HuH-7.5 (cell line): ENCODE measurements around the gene IDH3G.

Experiments
- DNase-seq: peaks from one replicate; pipeline ENCODE4 v3.0.0; 2011; ENCODE audit warnings: low spot score

IDH3G gene

GRCh38 chrX:153816831-153817690 lies 22.9 kb upstream of the IDH3G start:
- DNase-seq, result no peak

GRCh38 chrX:153814591-153815315 lies 20.6 kb upstream of the IDH3G start:
- no peak for DNase-seq

GRCh38 chrX:153813161-153813560 lies 19.0 kb upstream of the IDH3G start:
- DNase-seq, result no peak

- DNase-seq, result no peak
These were observed 18.0 kb upstream of the IDH3G start for GRCh38 chrX:153812220-153812619.

GRCh38 chrX:153807976-153808375 lies 13.8 kb upstream of the IDH3G start:
- no peak for DNase-seq

- no peak for DNase-seq
These were observed 12.9 kb upstream of the IDH3G start for GRCh38 chrX:153806999-153807575.

GRCh38 chrX:153805436-153805835 lies 11.3 kb upstream of the IDH3G start:
- DNase-seq, result no peak

- DNase-seq, result no peak
These were observed 10.4 kb upstream of the IDH3G start for GRCh38 chrX:153804621-153805020.

GRCh38 chrX:153804100-153804595 lies 10.0 kb upstream of the IDH3G start:
- DNase-seq, result no peak

- no peak for DNase-seq
These were observed 9.3 kb upstream of the IDH3G start for GRCh38 chrX:153803211-153804099.

GRCh38 chrX:153802513-153803045 lies 8.4 kb upstream of the IDH3G start:
- DNase-seq, result no peak

- DNase-seq, result no peak
These were observed 7.5 kb upstream of the IDH3G start for GRCh38 chrX:153801669-153802068.

- no peak for DNase-seq
These were observed 6.6 kb upstream of the IDH3G start for GRCh38 chrX:153800746-153801145.

- DNase-seq, result no peak
These were observed 6.1 kb upstream of the IDH3G start for GRCh38 chrX:153800177-153800722.

- DNase-seq, result no peak
These were observed 5.2 kb upstream of the IDH3G start for GRCh38 chrX:153799326-153799725.

- DNase-seq, result no peak
These were observed 3.3 kb upstream of the IDH3G start for GRCh38 chrX:153797415-153798015.

- DNase-seq, result no peak
These were observed 982 bp upstream of the IDH3G start for GRCh38 chrX:153794897-153795816.

GRCh38 chrX:153793291-153793690 lies 884 bp downstream of the IDH3G start:
- no peak for DNase-seq

- no peak for DNase-seq
These were observed 1.8 kb downstream of the IDH3G start for GRCh38 chrX:153792368-153792767.
